HG03575 (cell line): Measurements from ENCODE around the gene ANO6.
"Not testable (repeated sequence)": the region's sequence is repeated elsewhere in the genome, so short reads cannot be mapped to it uniquely, and the experiment has no call there.

Experiments used
- ATAC-seq: cut with Tn5 transposase; IDR thresholded peaks from one replicate; pipeline ENCODE4 v1.9.1; 2021; ENCODE audit not compliant: unreplicated experiment, insufficient number of reproducible peaks, low FRiP score; ENCODE audit errors: extremely low read depth

Gene ANO6

GRCh38 chr12:45356822-45357538 is 141.1 kb downstream of the ANO6 start:
- ATAC-seq, result no peak

GRCh38 chr12:45357539-45358417 is 141.9 kb downstream of the ANO6 start:
- ATAC-seq, result no peak

GRCh38 chr12:45362291-45362690 is 146.4 kb downstream of the ANO6 start:
- no peak for ATAC-seq

GRCh38 chr12:45363903-45364302 is 148.0 kb downstream of the ANO6 start:
- no peak for ATAC-seq

GRCh38 chr12:45368841-45369489 is 153.1 kb downstream of the ANO6 start:
- no peak for ATAC-seq

GRCh38 chr12:45377815-45378214 is 161.9 kb downstream of the ANO6 start:
- no peak for ATAC-seq

- ATAC-seq, result no peak
Measured at GRCh38 chr12:45379261-45379660, 163.4 kb downstream of the ANO6 start.

GRCh38 chr12:45381351-45381750 is 165.5 kb downstream of the ANO6 start:
- no peak for ATAC-seq

GRCh38 chr12:45388545-45388944 is 172.7 kb downstream of the ANO6 start:
- no peak for ATAC-seq

- ATAC-seq, result no peak
Measured at GRCh38 chr12:45389426-45389825, 173.5 kb downstream of the ANO6 start.

- not testable (repeated sequence) for ATAC-seq
Measured at GRCh38 chr12:45397499-45397898, 181.6 kb downstream of the ANO6 start.

GRCh38 chr12:45398552-45398951 is 182.7 kb downstream of the ANO6 start:
- no peak for ATAC-seq

- no peak for ATAC-seq
Measured at GRCh38 chr12:45400991-45401390, 185.1 kb downstream of the ANO6 start.

GRCh38 chr12:45402288-45402687 is 186.4 kb downstream of the ANO6 start:
- no peak for ATAC-seq

GRCh38 chr12:45406988-45407850 is 191.3 kb downstream of the ANO6 start:
- no peak for ATAC-seq

GRCh38 chr12:45407981-45408728 is 192.3 kb downstream of the ANO6 start:
- ATAC-seq, result no peak

- ATAC-seq, result no peak
Measured at GRCh38 chr12:45408729-45409114, 192.8 kb downstream of the ANO6 start.

- ATAC-seq, result no peak
Measured at GRCh38 chr12:45409966-45410365, 194.1 kb downstream of the ANO6 start.
